Activated CD8-positive, alpha-beta T cell treated with anti-CD3 and anti-CD28 coated beads for 36 hours (primary cell): ENCODE measurements around the gene TMEM72. TPM values are rescaled to one million over a fixed set of nuclear protein-coding genes. Genes with fewer than 3 reads are reported as not detected.

Source experiments
- ATAC-seq: fragments of 200-7000 bp; cut with Tn5 transposase; one replicate; pipeline ENCODE4 v1.10.0; 2021; ENCODE audit warnings: mild to moderate bottlenecking, moderate library complexity
- CTCF ChIA-PET: fragments of 350-600 bp; sonication (Branson Sonifier 250); formaldehyde crosslinking; loops from one replicate; lab custom pipeline; 2021; ENCODE audit warnings: antibody characterized with exemption; lab: Charles Lee
- POLR2A ChIA-PET: fragments of 350-600 bp; sonication (Branson Sonifier 250); formaldehyde crosslinking; loops from one replicate; lab custom pipeline; 2021; ENCODE audit warnings: antibody characterized with exemption; lab: Charles Lee
- DNase-seq: peaks from one replicate; pipeline ENCODE4 v3.0.0-alpha.2; 2020
- H3K27ac Mint-ChIP-seq: one replicate; pipeline ENCODE4 v1.8.0; 2021; ENCODE audit warnings: mild to moderate bottlenecking, mixed read lengths
- H3K27me3 Mint-ChIP-seq: one replicate; pipeline ENCODE4 v1.8.0; 2021; ENCODE audit warnings: mixed read lengths
- H3K36me3 Mint-ChIP-seq: one replicate; pipeline ENCODE4 v1.8.0; 2021; ENCODE audit warnings: low read depth, mixed read lengths
- H3K4me1 Mint-ChIP-seq: one replicate; pipeline ENCODE4 v1.8.0; 2021; ENCODE audit warnings: low read depth, mixed read lengths
- H3K4me3 Mint-ChIP-seq: one replicate; pipeline ENCODE4 v1.8.0; 2021; ENCODE audit warnings: mild to moderate bottlenecking, moderate library complexity, mixed read lengths
- H3K9me3 Mint-ChIP-seq: one replicate; pipeline ENCODE4 v1.8.0; 2021; ENCODE audit warnings: mixed read lengths
- intact Hi-C: fragments of 100-400 bp; cut with micrococcal nuclease; formaldehyde crosslinking; loops from one replicate; pipeline ENCODE4 v1.10.0; 2022
- total RNA-seq, 2 experiments: library from RNA; stranded (reverse); gene quantifications; one replicate each; pipeline ENCODE4 v1.2.3, GENCODE V29; 2021
- TF ChIP-seq, protein P1 (sequence below): fragments of 200-600 bp; IDR thresholded peaks from one replicate; pipeline ENCODE4 v1.8.0; 2022; ENCODE audit warnings: antibody characterized with exemption, mild to moderate bottlenecking

TMEM72 gene
- total RNA-seq, 2 experiments from 2014 or later = not detected

DNA sequence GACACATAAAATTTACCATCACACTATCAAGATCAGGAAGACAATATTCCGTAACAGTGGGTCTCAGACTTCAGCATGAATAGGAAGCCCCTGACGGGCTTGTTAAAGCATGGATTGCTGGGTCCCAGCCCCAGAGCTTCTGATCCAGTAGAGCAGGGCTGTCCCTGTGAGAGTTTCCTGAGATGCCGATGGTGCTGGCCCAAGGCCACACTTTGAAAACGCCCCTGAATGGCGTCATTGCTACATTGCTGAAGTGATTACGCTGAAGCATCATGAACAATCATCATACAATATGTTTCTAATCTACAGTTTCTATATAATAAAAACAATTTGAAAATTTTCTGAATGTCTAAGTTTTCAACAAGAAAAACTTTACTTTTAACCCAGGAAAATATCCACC lies 38.0 kb upstream of the TMEM72 start:
- H3K36me3 Mint-ChIP-seq = no peaks in the 10 kb centered on the region
- ChIA-PET POLR2A (no interaction called here), CTCF (no interaction called here)
- TF ChIP-seq, protein P1, sequence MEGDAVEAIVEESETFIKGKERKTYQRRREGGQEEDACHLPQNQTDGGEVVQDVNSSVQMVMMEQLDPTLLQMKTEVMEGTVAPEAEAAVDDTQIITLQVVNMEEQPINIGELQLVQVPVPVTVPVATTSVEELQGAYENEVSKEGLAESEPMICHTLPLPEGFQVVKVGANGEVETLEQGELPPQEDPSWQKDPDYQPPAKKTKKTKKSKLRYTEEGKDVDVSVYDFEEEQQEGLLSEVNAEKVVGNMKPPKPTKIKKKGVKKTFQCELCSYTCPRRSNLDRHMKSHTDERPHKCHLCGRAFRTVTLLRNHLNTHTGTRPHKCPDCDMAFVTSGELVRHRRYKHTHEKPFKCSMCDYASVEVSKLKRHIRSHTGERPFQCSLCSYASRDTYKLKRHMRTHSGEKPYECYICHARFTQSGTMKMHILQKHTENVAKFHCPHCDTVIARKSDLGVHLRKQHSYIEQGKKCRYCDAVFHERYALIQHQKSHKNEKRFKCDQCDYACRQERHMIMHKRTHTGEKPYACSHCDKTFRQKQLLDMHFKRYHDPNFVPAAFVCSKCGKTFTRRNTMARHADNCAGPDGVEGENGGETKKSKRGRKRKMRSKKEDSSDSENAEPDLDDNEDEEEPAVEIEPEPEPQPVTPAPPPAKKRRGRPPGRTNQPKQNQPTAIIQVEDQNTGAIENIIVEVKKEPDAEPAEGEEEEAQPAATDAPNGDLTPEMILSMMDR = no peak
- peaks cover 11% of the 10 kb centered on the region for H3K27me3 Mint-ChIP-seq
- no peak for DNase-seq
- H3K9me3 Mint-ChIP-seq = no peaks in the 10 kb centered on the region
- no peaks in the 10 kb centered on the region for H3K4me1 Mint-ChIP-seq
- no peak overlapping the region for H3K27ac Mint-ChIP-seq
- H3K4me3 Mint-ChIP-seq = no peak overlapping the region
- ATAC-seq = no peak
- intact Hi-C loops = no loop called here

DNA sequence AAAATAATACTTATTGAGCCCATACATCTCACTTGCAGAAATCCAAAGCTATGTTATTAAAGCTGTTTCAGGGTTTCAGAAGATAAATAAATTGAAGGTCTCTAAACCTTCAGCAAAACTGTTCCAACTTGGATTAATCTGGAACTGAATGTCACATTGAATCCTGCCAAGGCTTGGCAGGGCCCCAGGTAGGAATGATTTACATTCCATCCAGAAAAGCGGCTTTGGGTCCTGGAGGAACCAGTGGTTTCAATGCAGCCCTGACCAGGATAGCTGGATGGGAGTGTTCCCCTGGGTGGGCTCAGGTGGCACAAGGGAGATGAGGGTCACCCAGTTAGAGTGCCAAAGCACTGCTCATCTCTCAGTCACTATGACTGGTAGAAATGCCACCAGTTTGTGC lies 37.0 kb upstream of the TMEM72 start:
- H3K36me3 Mint-ChIP-seq = no peaks in the 10 kb centered on the region
- H3K4me1 Mint-ChIP-seq = peaks cover 3% of the 10 kb centered on the region
- peaks cover 11% of the 10 kb centered on the region for H3K27me3 Mint-ChIP-seq
- CTCF ChIA-PET = interaction anchor here (1.0 kb wide), 1 partner anchor 9 kb away, joined by 6 read pairs; no protein-coding TSS in a partner anchor
- no peak overlapping the region for H3K27ac Mint-ChIP-seq
- ATAC-seq (no peak), DNase-seq (no peak)
- intact Hi-C loops = no loop called here
- POLR2A ChIA-PET = interaction anchor here (0.6 kb wide), 1 partner anchor 92 kb away, joined by 3 read pairs; no protein-coding TSS in a partner anchor
- no peak overlapping the region for H3K4me3 Mint-ChIP-seq
- no peaks in the 10 kb centered on the region for H3K9me3 Mint-ChIP-seq
- TF ChIP-seq, protein P1 = no peak

DNA sequence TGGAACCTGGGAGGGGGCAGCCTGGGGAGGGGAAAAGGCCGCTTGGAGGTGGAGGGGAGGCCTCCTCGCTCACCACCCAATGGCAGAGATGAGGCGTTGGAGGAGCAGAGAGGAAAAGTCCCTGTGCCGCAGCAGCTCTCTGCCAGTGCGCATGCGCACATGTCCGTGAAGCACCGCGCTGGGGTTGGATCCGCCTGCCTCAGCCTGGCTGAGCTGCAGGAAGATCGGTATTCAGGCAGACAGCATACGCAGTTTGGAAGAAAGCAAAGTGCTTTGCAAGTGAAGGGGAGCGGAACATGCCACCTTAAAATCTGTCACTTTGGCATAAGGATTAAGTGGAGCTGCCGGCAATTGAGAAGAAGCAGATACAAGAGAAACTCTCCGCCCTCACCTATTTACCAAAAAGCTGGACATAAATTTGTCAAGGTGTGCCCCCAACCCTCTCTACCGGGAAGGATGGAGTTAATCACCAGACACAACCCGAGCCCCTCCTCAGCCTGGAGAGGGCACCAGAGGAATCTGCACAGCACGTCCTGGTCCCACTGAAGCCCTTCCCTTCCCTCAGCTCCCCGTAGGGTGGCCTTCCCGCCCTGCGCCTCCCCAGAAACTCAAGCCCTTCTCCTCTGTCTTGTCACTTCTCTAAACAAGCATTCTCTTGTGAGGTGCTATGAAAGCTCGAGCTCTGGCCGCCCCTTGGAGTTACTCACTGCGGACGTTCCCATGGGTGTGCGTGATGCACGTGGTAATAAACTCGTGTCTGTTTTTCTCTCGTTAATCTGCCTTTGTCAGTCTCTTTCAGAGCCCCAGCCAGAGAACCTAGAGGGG lies 32.2 kb upstream of the TMEM72 start:
- Mint-ChIP-seq H3K27me3 (peaks cover 26% of the 10 kb centered on the region), H3K27ac (peak overlapping the region; percentile 30), H3K4me1 (peaks cover 7% of the 10 kb centered on the region), H3K4me3 (peak overlapping the region; percentile 76), H3K9me3 (no peaks in the 10 kb centered on the region), H3K36me3 (no peaks in the 10 kb centered on the region)
- ChIA-PET POLR2A (interaction anchor here (0.6 kb wide), 1 partner anchor 95 kb away, joined by 3 read pairs; no protein-coding TSS in a partner anchor), CTCF (interaction anchor here (1.2 to 2.1 kb wide), 4 partner anchors 11 to 54 kb away, joined by 4 to 12 read pairs (median 6); no protein-coding TSS in a partner anchor)
- intact Hi-C loops = no loop called here
- TF ChIP-seq, protein P1 = no peak
- DNase-seq (peak; percentile 77), ATAC-seq (peak; percentile 94)

DNA sequence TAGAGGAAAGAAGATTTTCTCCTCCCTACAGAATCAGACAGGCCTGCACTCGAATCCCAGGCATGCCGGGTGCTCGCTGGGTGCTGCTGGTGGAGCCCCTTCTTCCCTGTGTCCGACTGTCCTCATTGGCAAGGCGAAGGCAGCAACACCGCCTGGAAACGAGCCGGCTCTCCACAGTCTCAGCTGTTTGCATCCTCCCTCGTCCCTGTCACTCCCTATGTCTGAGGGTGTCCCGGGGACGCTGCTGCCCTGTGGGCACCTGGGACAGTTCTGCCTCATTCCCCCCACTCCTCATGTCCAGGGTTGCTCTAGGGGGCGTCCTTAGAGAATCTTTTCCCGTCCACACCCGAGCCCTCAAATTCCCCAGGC lies 31.6 kb upstream of the TMEM72 start:
- H3K36me3 Mint-ChIP-seq = no peaks in the 10 kb centered on the region
- peak overlapping the region; percentile 76 for H3K4me3 Mint-ChIP-seq
- intact Hi-C loops = no loop called here
- DNase-seq = no peak
- CTCF ChIA-PET = interaction anchor here (1.2 to 2.1 kb wide), 4 partner anchors 11 to 53 kb away, joined by 4 to 12 read pairs (median 6); no protein-coding TSS in a partner anchor
- peaks cover 7% of the 10 kb centered on the region for H3K4me1 Mint-ChIP-seq
- H3K9me3 Mint-ChIP-seq = no peaks in the 10 kb centered on the region
- TF ChIP-seq, protein P1 = no peak
- POLR2A ChIA-PET = interaction anchor here (0.6 kb wide), 1 partner anchor 96 kb away, joined by 3 read pairs; no protein-coding TSS in a partner anchor
- H3K27ac Mint-ChIP-seq = no peak overlapping the region
- ATAC-seq = no peak
- H3K27me3 Mint-ChIP-seq = peaks cover 26% of the 10 kb centered on the region
